Endothelial cell (in vitro differentiated cells): ENCODE measurements around the gene IL1R2. TPM values are rescaled to one million over a fixed set of nuclear protein-coding genes. Genes with fewer than 3 reads are reported as not detected.

Experiments
- DNase-seq: peaks from one replicate; pipeline ENCODE4 v3.0.0; 2021; ENCODE audit warnings: low spot score
- H3K27ac Mint-ChIP-seq: one replicate; pipeline ENCODE4 v1.8.0; 2021; ENCODE audit warnings: mixed read lengths, inconsistent platforms; ENCODE audit not compliant: unreplicated experiment
- H3K27me3 Mint-ChIP-seq: one replicate; pipeline ENCODE4 v1.8.0; 2021; ENCODE audit warnings: mild to moderate bottlenecking, moderate library complexity, mixed read lengths, inconsistent platforms; ENCODE audit not compliant: unreplicated experiment
- H3K36me3 Mint-ChIP-seq: one replicate; pipeline ENCODE4 v1.8.0; 2021; ENCODE audit warnings: mild to moderate bottlenecking, low read depth, mixed read lengths, inconsistent platforms; ENCODE audit not compliant: unreplicated experiment
- H3K4me1 Mint-ChIP-seq: one replicate; pipeline ENCODE4 v1.8.0; 2021; ENCODE audit warnings: mild to moderate bottlenecking, mixed read lengths, inconsistent platforms; ENCODE audit not compliant: unreplicated experiment
- H3K4me3 Mint-ChIP-seq: one replicate; pipeline ENCODE4 v1.8.0; 2021; ENCODE audit warnings: mild to moderate bottlenecking, mixed read lengths, inconsistent platforms; ENCODE audit not compliant: unreplicated experiment
- H3K9me3 Mint-ChIP-seq: one replicate; pipeline ENCODE4 v1.8.0; 2021; ENCODE audit warnings: mixed read lengths, inconsistent platforms; ENCODE audit not compliant: unreplicated experiment
- total RNA-seq: library from RNA; stranded (reverse); fragmentation: NEBNext Ultra II Directional; extraction: Animal tissue kit (Norgen Biotek cat#: 25700); gene quantifications from one replicate; pipeline ENCODE4 v1.2.1, GENCODE V29; 2021; ENCODE audit not compliant: unreplicated experiment
- TF ChIP-seq, protein P1 (sequence below): fragments of 200-600 bp; sonication (generic); IDR thresholded peaks from one replicate; pipeline ENCODE4 v1.5.0; 2021; ENCODE audit warnings: antibody characterized with exemption; ENCODE audit not compliant: unreplicated experiment

The IL1R2 gene
- total RNA-seq, 1 donor from 2014 or later: not detected

GRCh38 chr2:102018823-102019445 lies 27.2 kb downstream of the IL1R2 start:
- H3K36me3 Mint-ChIP-seq: no peaks in the 10 kb centered on the region
- no peak overlapping the region for H3K27ac Mint-ChIP-seq
- TF ChIP-seq, protein P1, sequence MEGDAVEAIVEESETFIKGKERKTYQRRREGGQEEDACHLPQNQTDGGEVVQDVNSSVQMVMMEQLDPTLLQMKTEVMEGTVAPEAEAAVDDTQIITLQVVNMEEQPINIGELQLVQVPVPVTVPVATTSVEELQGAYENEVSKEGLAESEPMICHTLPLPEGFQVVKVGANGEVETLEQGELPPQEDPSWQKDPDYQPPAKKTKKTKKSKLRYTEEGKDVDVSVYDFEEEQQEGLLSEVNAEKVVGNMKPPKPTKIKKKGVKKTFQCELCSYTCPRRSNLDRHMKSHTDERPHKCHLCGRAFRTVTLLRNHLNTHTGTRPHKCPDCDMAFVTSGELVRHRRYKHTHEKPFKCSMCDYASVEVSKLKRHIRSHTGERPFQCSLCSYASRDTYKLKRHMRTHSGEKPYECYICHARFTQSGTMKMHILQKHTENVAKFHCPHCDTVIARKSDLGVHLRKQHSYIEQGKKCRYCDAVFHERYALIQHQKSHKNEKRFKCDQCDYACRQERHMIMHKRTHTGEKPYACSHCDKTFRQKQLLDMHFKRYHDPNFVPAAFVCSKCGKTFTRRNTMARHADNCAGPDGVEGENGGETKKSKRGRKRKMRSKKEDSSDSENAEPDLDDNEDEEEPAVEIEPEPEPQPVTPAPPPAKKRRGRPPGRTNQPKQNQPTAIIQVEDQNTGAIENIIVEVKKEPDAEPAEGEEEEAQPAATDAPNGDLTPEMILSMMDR: no peak
- peaks cover 2% of the 10 kb centered on the region for H3K27me3 Mint-ChIP-seq
- H3K9me3 Mint-ChIP-seq: no peaks in the 10 kb centered on the region
- peaks cover 9% of the 10 kb centered on the region for H3K4me1 Mint-ChIP-seq
- no peak for DNase-seq
- no peak overlapping the region for H3K4me3 Mint-ChIP-seq

- Mint-ChIP-seq H3K4me3 (no peak overlapping the region), H3K4me1 (peaks cover 9% of the 10 kb centered on the region), H3K9me3 (no peaks in the 10 kb centered on the region), H3K27me3 (peaks cover 5% of the 10 kb centered on the region), H3K27ac (no peak overlapping the region), H3K36me3 (no peaks in the 10 kb centered on the region)
- TF ChIP-seq, protein P1: peak; percentile 93
- peak; percentile 91 for DNase-seq
These were observed 28.9 kb downstream of the IL1R2 start for GRCh38 chr2:102020596-102021170.

DNA sequence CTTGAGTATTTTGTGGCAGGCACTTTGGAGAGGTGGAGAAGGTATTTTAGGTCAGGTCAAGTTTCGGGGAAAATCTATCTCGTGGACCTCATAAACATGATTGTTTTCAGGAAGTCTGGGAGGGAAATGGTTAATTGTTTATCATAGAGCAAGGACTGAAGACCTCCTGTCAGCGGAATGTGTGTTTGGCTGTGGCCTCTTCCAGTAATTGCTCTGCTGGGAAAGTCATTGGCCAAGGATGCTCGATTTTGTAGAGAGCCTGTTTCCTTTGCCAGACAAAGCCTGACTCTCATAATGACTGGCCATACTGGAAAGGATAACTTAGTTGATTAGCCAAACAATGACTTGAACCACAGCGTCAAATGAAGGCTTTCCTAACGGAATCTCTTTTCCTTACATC lies 30.0 kb downstream of the IL1R2 start:
- no peaks in the 10 kb centered on the region for H3K36me3 Mint-ChIP-seq

DNA sequence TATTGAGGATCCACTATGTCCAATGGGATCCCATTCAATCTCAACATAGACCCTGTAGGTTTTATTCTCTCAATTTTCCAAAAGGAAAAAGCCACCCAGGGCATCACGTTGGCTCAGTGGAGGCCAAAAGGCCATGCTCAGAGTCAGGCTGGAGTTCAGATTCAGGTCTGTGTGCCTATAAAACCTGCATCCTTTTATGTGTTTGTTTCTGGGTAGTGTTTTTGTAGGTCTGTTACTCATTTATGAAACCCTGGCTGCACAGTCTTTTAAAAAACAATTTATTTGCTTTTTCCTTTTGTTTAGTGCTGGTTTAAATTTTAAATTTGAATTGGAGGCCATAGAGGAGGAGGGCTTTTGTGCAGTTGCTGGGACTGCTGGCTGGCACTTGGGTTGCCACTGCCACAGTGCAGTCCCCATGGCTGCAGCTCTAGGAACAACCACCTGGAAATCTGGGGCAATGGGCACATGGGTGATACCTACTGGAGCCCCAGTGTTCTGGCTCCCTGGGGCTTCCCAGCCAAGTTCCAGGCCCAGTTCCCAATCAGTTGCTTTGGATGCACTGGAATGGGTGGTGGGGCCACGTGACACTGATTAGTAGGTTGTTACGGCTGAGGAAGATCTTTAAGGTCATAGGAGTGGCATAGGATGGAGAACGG lies 31.3 kb downstream of the IL1R2 start:
- TF ChIP-seq, protein P1: no peak
- no peak overlapping the region for H3K4me3 Mint-ChIP-seq
- no peaks in the 10 kb centered on the region for H3K36me3 Mint-ChIP-seq
- no peak overlapping the region for H3K27ac Mint-ChIP-seq
- H3K27me3 Mint-ChIP-seq: peaks cover 5% of the 10 kb centered on the region
- no peak for DNase-seq
- peaks cover 9% of the 10 kb centered on the region for H3K4me1 Mint-ChIP-seq
- no peaks in the 10 kb centered on the region for H3K9me3 Mint-ChIP-seq

More for the DNA sequence above, 30.0 kb downstream of the IL1R2 start:
- DNase-seq: no peak
- TF ChIP-seq, protein P1: no peak
- Mint-ChIP-seq H3K4me1 (peaks cover 9% of the 10 kb centered on the region), H3K27ac (no peak overlapping the region), H3K9me3 (no peaks in the 10 kb centered on the region), H3K4me3 (no peak overlapping the region), H3K27me3 (peaks cover 5% of the 10 kb centered on the region)

- no peak for DNase-seq
- H3K27me3 Mint-ChIP-seq: peaks cover 5% of the 10 kb centered on the region
- TF ChIP-seq, protein P1: no peak
- no peaks in the 10 kb centered on the region for H3K9me3 Mint-ChIP-seq
- peaks cover 9% of the 10 kb centered on the region for H3K4me1 Mint-ChIP-seq
- H3K4me3 Mint-ChIP-seq: no peak overlapping the region
- no peak overlapping the region for H3K27ac Mint-ChIP-seq
- H3K36me3 Mint-ChIP-seq: no peaks in the 10 kb centered on the region
These were observed 32.6 kb downstream of the IL1R2 start for GRCh38 chr2:102024410-102024809.
